HepG2 (cell line): ENCODE measurements around the gene OAF. TPM values are rescaled to one million over a fixed set of nuclear protein-coding genes. Genes with fewer than 3 reads are reported as not detected.

Experiments
- AGO1 ChIP-seq: fragments of 200-400 bp; formaldehyde crosslinking; IDR thresholded peaks from 2 replicates; pipeline ENCODE4 v1.6.1; 2017; ENCODE audit warnings: mild to moderate bottlenecking, low read depth, low read length, moderate library complexity; ENCODE audit not compliant: poor library complexity, severe bottlenecking
- ARNT ChIP-seq: fragments of 450-650 bp; IDR thresholded peaks from 2 replicates; pipeline ENCODE4 v1.6.1; 2017
- BORCS8-MEF2B ChIP-seq: sonication (generic); formaldehyde crosslinking; IDR thresholded peaks from 2 replicates; pipeline ENCODE4 v1.8.0; 2022; ENCODE audit warnings: mild to moderate bottlenecking, missing genetic modification reagents
- DPF2 ChIP-seq: sonication (generic); formaldehyde crosslinking; IDR thresholded peaks from 2 replicates; pipeline ENCODE4 v1.4.0; 2020; ENCODE audit warnings: mild to moderate bottlenecking, low read depth, missing genetic modification reagents, borderline replicate concordance
- LCORL ChIP-seq, 2 experiments: fragments of 450-650 bp in 1 of 2; sonication (generic) in 1 of 2; formaldehyde crosslinking in 1 of 2; IDR thresholded peaks; 2 replicates each; pipeline versions ENCODE4 v1.5.0 to v1.6.1; 2017 to 2020; ENCODE audit warnings: antibody characterized with exemption in 1 of 2, missing genetic modification reagents in 1 of 2
- MBD4 ChIP-seq: IDR thresholded peaks from 2 replicates; pipeline ENCODE4 v1.6.1; 2012; ENCODE audit warnings: low read length, inconsistent platforms, borderline replicate concordance
- PAXIP1 ChIP-seq: sonication (generic); formaldehyde crosslinking; conservative IDR thresholded peaks from 2 replicates; pipeline ENCODE4 v1.4.0; 2020; ENCODE audit warnings: mild to moderate bottlenecking, missing genetic modification reagents, moderate library complexity
- POLR2AphosphoS5 ChIP-seq: IDR thresholded peaks from 2 replicates; pipeline ENCODE4 v1.6.1; 2012; ENCODE audit warnings: low read depth, low read length
- RBFOX2 ChIP-seq: fragments of 200-400 bp; formaldehyde crosslinking; IDR thresholded peaks from 2 replicates; pipeline ENCODE4 v1.6.1; 2017; ENCODE audit warnings: low read depth, mild to moderate bottlenecking, low read length
- ZBTB14 ChIP-seq: sonication (generic); formaldehyde crosslinking; IDR thresholded peaks from 2 replicates; pipeline ENCODE4 v1.4.0; 2020; ENCODE audit warnings: missing genetic modification reagents
- ZBTB8A ChIP-seq: sonication (generic); formaldehyde crosslinking; IDR thresholded peaks from 2 replicates; pipeline ENCODE4 v1.4.0; 2020; ENCODE audit warnings: mild to moderate bottlenecking, low read depth, missing genetic modification reagents, borderline replicate concordance
- ZFP1 ChIP-seq: IDR thresholded peaks from 2 replicates; pipeline ENCODE4 v1.6.1; 2016
- ZFP36 ChIP-seq: fragments of 150-350 bp; IDR thresholded peaks from 2 replicates; pipeline ENCODE4 v1.6.1; 2018; ENCODE audit warnings: borderline replicate concordance, low read length, low read depth; ENCODE audit not compliant: partially characterized antibody
- ZNF280D ChIP-seq: sonication (generic); formaldehyde crosslinking; IDR thresholded peaks from 2 replicates; pipeline ENCODE4 v1.5.1; 2020; ENCODE audit warnings: mild to moderate bottlenecking, missing genetic modification reagents
- ZNF331 ChIP-seq: sonication (generic); formaldehyde crosslinking; IDR thresholded peaks from 2 replicates; pipeline ENCODE4 v1.4.0; 2020; ENCODE audit warnings: missing genetic modification reagents
- ZNF335 ChIP-seq: sonication (generic); formaldehyde crosslinking; IDR thresholded peaks from 2 replicates; pipeline ENCODE4 v1.4.0; 2020; ENCODE audit warnings: missing genetic modification reagents
- ZNF577 ChIP-seq: sonication (generic); formaldehyde crosslinking; IDR thresholded peaks from 2 replicates; pipeline ENCODE4 v1.4.0; 2020; ENCODE audit warnings: mild to moderate bottlenecking, low read depth, missing genetic modification reagents, borderline replicate concordance
- ZNF660 ChIP-seq: sonication (generic); formaldehyde crosslinking; IDR thresholded peaks from 2 replicates; pipeline ENCODE4 v1.5.1; 2020; ENCODE audit warnings: mild to moderate bottlenecking, low read depth, missing genetic modification reagents, borderline replicate concordance
- ZNF737 ChIP-seq: sonication (generic); formaldehyde crosslinking; IDR thresholded peaks from 2 replicates; pipeline ENCODE4 v1.5.0; 2020; ENCODE audit warnings: missing genetic modification reagents, mild to moderate bottlenecking, borderline replicate concordance
- ZNF772 ChIP-seq: sonication (generic); formaldehyde crosslinking; IDR thresholded peaks from 2 replicates; pipeline ENCODE4 v1.5.0; 2020; ENCODE audit warnings: mild to moderate bottlenecking, missing genetic modification reagents
- polyA plus RNA-seq, 8 experiments: library from polyadenylated mRNA; depleted of rRNA in 3 of 8; stranded (reverse) in 7 of 8; unstranded in 1 of 8; fragments of >200 nt; fragmentation: Illumina TruSeq in 4 of 8; extraction: Trizol in 4 of 8; gene quantifications; 2 replicates each; pipeline versions ENCODE4 v1.2.1 to v1.2.3, GENCODE V29; 2011 to 2016; ENCODE audit warnings: low read depth in 4 of 8, missing spikeins in 1 of 8, mixed read lengths in 1 of 8; ENCODE audit not compliant: insufficient read depth in 1 of 8
- total RNA-seq, 5 experiments: library from RNA; depleted of rRNA; stranded (reverse); fragments of >200 nt; fragmentation: Illumina TruSeq; extraction: Trizol; gene quantifications; 2 replicates each; pipeline ENCODE4 v1.2.3, GENCODE V29; 2016; ENCODE audit warnings: low read depth in 1 of 5
- TF ChIP-seq, protein P1 (sequence below): sonication (generic); formaldehyde crosslinking; IDR thresholded peaks from 2 replicates; pipeline ENCODE4 v1.5.0; 2020; ENCODE audit warnings: missing genetic modification reagents

Gene OAF
- total and polyA plus RNA-seq, 2 of the 13 experiments (the other 11 are each of a cell fraction or from before 2014, with no cell fraction given) = 63.7 to 94.6 TPM

- TF ChIP-seq AGO1 (peak; percentile 48), ZBTB8A (CRISPR knock-in tag) (no peak), ZNF577 (no peak), ARNT (no peak), ZNF331 (no peak), RBFOX2 (no peak), PAXIP1 (no peak), POLR2AphosphoS5 (no peak), MBD4 (no peak), LCORL (IDR thresholded peaks at IDR 0.05) (no peak), LCORL (CRISPR knock-in tag; IDR thresholded peaks at IDR 0.05) (0 out of 2 replicates have a peak, but pooled peaks have one; percentile 26), ZFP36 (no peak), ZNF660 (CRISPR knock-in tag) (no peak), ZNF772 (0 out of 2 replicates have a peak, but pooled peaks have one; percentile 49), ZFP1 (CRISPR knock-in tag) (no peak), ZNF280D (CRISPR knock-in tag) (no peak), ZNF737 (CRISPR knock-in tag) (no peak), ZBTB14 (CRISPR knock-in tag) (peak; percentile 58; the same call in 1 of the 2 replicates), ZNF335 (no peak), BORCS8-MEF2B (0 out of 2 replicates have a peak, but pooled peaks have one; percentile 48), DPF2 (no peak)
- TF ChIP-seq, protein P1, sequence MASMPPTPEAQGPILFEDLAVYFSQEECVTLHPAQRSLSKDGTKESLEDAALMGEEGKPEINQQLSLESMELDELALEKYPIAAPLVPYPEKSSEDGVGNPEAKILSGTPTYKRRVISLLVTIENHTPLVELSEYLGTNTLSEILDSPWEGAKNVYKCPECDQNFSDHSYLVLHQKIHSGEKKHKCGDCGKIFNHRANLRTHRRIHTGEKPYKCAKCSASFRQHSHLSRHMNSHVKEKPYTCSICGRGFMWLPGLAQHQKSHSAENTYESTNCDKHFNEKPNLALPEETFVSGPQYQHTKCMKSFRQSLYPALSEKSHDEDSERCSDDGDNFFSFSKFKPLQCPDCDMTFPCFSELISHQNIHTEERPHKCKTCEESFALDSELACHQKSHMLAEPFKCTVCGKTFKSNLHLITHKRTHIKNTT (CRISPR knock-in tag) = no peak
Measured at GRCh38 chr11:120168960-120169681, 41.7 kb upstream of the OAF start (continued).
